ENCODE results near the gene NAV2.

NAV2 gene

GRCh38 chr11:20109731-20110445 is 397.3 kb downstream of the NAV2 start:
- H3K9ac ChIP-seq (ENCODE audit: low read depth, low read length), result no peak overlapping the region
- H3K36me3 ChIP-seq (ENCODE audit: insufficient read depth, low read length), result peaks cover 7% of the 10 kb centered on the region; the same call in 1 of the 2 replicates
- no peaks in the 10 kb centered on the region for H3K9me3 ChIP-seq (ENCODE audit: control insufficient read depth, insufficient read depth, low read length)
- H3K4me1 ChIP-seq (ENCODE audit: insufficient read depth, low read length), result peaks cover 17% of the 10 kb centered on the region; the same call in 1 of the 2 replicates

GRCh38 chr11:20110908-20111669 is 398.5 kb downstream of the NAV2 start:
- H3K36me3 ChIP-seq (ENCODE audit: insufficient read depth, low read length), result peaks cover 7% of the 10 kb centered on the region; the same call in 1 of the 2 replicates

GRCh38 chr11:20111871-20112270 is 399.2 kb downstream of the NAV2 start:
- H3K9ac ChIP-seq (ENCODE audit: low read depth, low read length), result no peak overlapping the region
- peaks cover 17% of the 10 kb centered on the region; the same call in 1 of the 2 replicates for H3K4me1 ChIP-seq (ENCODE audit: insufficient read depth, low read length)
- H3K36me3 ChIP-seq (ENCODE audit: insufficient read depth, low read length), result peaks cover 7% of the 10 kb centered on the region; the same call in 1 of the 2 replicates
- H3K9me3 ChIP-seq (ENCODE audit: control insufficient read depth, insufficient read depth, low read length), result no peaks in the 10 kb centered on the region

More at GRCh38 chr11:20110908-20111669, 398.5 kb downstream of the NAV2 start:
- no peak overlapping the region for H3K9ac ChIP-seq (ENCODE audit: low read depth, low read length)
- peaks cover 17% of the 10 kb centered on the region; the same call in 1 of the 2 replicates for H3K4me1 ChIP-seq (ENCODE audit: insufficient read depth, low read length)
- no peaks in the 10 kb centered on the region for H3K9me3 ChIP-seq (ENCODE audit: control insufficient read depth, insufficient read depth, low read length)

GRCh38 chr11:20112291-20113148 is 399.9 kb downstream of the NAV2 start:
- no peak overlapping the region; the same call in 1 of the 2 replicates for H3K9ac ChIP-seq (ENCODE audit: low read depth, low read length)
- H3K36me3 ChIP-seq (ENCODE audit: insufficient read depth, low read length), result peaks cover 7% of the 10 kb centered on the region; the same call in 1 of the 2 replicates
- H3K4me1 ChIP-seq (ENCODE audit: insufficient read depth, low read length), result peaks cover 17% of the 10 kb centered on the region; the same call in 1 of the 2 replicates
- H3K9me3 ChIP-seq (ENCODE audit: control insufficient read depth, insufficient read depth, low read length), result no peaks in the 10 kb centered on the region

- Histone ChIP-seq H3K9ac (ENCODE audit: low read depth, low read length) (no peak overlapping the region), H3K4me1 (ENCODE audit: insufficient read depth, low read length) (peaks cover 17% of the 10 kb centered on the region; the same call in 1 of the 2 replicates), H3K9me3 (ENCODE audit: control insufficient read depth, insufficient read depth, low read length) (no peaks in the 10 kb centered on the region), H3K36me3 (ENCODE audit: insufficient read depth, low read length) (peaks cover 3% of the 10 kb centered on the region; the same call in 1 of the 2 replicates)
Observed at GRCh38 chr11:20113149-20113438, 400.5 kb downstream of the NAV2 start.

GRCh38 chr11:20114588-20114987 is 402.0 kb downstream of the NAV2 start:
- Histone ChIP-seq H3K9ac (ENCODE audit: low read depth, low read length) (no peak overlapping the region), H3K9me3 (ENCODE audit: control insufficient read depth, insufficient read depth, low read length) (no peaks in the 10 kb centered on the region), H3K4me1 (ENCODE audit: insufficient read depth, low read length) (peaks cover 17% of the 10 kb centered on the region; the same call in 1 of the 2 replicates), H3K36me3 (ENCODE audit: insufficient read depth, low read length) (peaks cover 7% of the 10 kb centered on the region; the same call in 1 of the 2 replicates)

- Histone ChIP-seq H3K9me3 (ENCODE audit: control insufficient read depth, insufficient read depth, low read length) (no peaks in the 10 kb centered on the region), H3K36me3 (ENCODE audit: insufficient read depth, low read length) (peaks cover 7% of the 10 kb centered on the region; the same call in 1 of the 2 replicates), H3K9ac (ENCODE audit: low read depth, low read length) (no peak overlapping the region), H3K4me1 (ENCODE audit: insufficient read depth, low read length) (peaks cover 12% of the 10 kb centered on the region; the same call in 1 of the 2 replicates)
Observed at GRCh38 chr11:20116825-20117224, 404.2 kb downstream of the NAV2 start.

GRCh38 chr11:20117291-20117690 is 404.7 kb downstream of the NAV2 start:
- Histone ChIP-seq H3K9me3 (ENCODE audit: control insufficient read depth, insufficient read depth, low read length) (no peaks in the 10 kb centered on the region), H3K4me1 (ENCODE audit: insufficient read depth, low read length) (peaks cover 8% of the 10 kb centered on the region; the same call in 1 of the 2 replicates), H3K9ac (ENCODE audit: low read depth, low read length) (no peak overlapping the region), H3K36me3 (ENCODE audit: insufficient read depth, low read length) (peaks cover 7% of the 10 kb centered on the region; the same call in 1 of the 2 replicates)

GRCh38 chr11:20118209-20118608 is 405.6 kb downstream of the NAV2 start:
- Histone ChIP-seq H3K9me3 (ENCODE audit: control insufficient read depth, insufficient read depth, low read length) (no peaks in the 10 kb centered on the region), H3K9ac (ENCODE audit: low read depth, low read length) (no peak overlapping the region), H3K36me3 (ENCODE audit: insufficient read depth, low read length) (peaks cover 7% of the 10 kb centered on the region; the same call in 1 of the 2 replicates), H3K4me1 (ENCODE audit: insufficient read depth, low read length) (no peaks in the 10 kb centered on the region)

- Histone ChIP-seq H3K36me3 (ENCODE audit: insufficient read depth, low read length) (peaks cover 7% of the 10 kb centered on the region; the same call in 1 of the 2 replicates), H3K9ac (ENCODE audit: low read depth, low read length) (no peak overlapping the region), H3K4me1 (ENCODE audit: insufficient read depth, low read length) (no peaks in the 10 kb centered on the region), H3K9me3 (ENCODE audit: control insufficient read depth, insufficient read depth, low read length) (no peaks in the 10 kb centered on the region)
Observed at GRCh38 chr11:20119315-20119714, 406.7 kb downstream of the NAV2 start.

- Histone ChIP-seq H3K9me3 (ENCODE audit: control insufficient read depth, insufficient read depth, low read length) (no peaks in the 10 kb centered on the region), H3K9ac (ENCODE audit: low read depth, low read length) (no peak overlapping the region), H3K36me3 (ENCODE audit: insufficient read depth, low read length) (peaks cover 7% of the 10 kb centered on the region; the same call in 1 of the 2 replicates), H3K4me1 (ENCODE audit: insufficient read depth, low read length) (no peaks in the 10 kb centered on the region)
Observed at GRCh38 chr11:20120134-20120925, 407.7 kb downstream of the NAV2 start.

- Histone ChIP-seq H3K36me3 (ENCODE audit: insufficient read depth, low read length) (0 out of 2 replicates have a peak, but pooled peaks cover 7% of the 10 kb centered on the region), H3K9ac (ENCODE audit: low read depth, low read length) (no peak overlapping the region), H3K9me3 (ENCODE audit: control insufficient read depth, insufficient read depth, low read length) (no peaks in the 10 kb centered on the region), H3K4me1 (ENCODE audit: insufficient read depth, low read length) (peaks cover 6% of the 10 kb centered on the region; the same call in 1 of the 2 replicates)
Observed at GRCh38 chr11:20122131-20122530, 409.5 kb downstream of the NAV2 start.

- Histone ChIP-seq H3K9me3 (ENCODE audit: control insufficient read depth, insufficient read depth, low read length) (no peaks in the 10 kb centered on the region), H3K9ac (ENCODE audit: low read depth, low read length) (no peak overlapping the region), H3K4me1 (ENCODE audit: insufficient read depth, low read length) (peaks cover 6% of the 10 kb centered on the region; the same call in 1 of the 2 replicates)
Observed at GRCh38 chr11:20125927-20126326, 413.3 kb downstream of the NAV2 start.

More at GRCh38 chr11:20125927-20126326, 413.3 kb downstream of the NAV2 start:
- no peaks in the 10 kb centered on the region for H3K36me3 ChIP-seq (ENCODE audit: insufficient read depth, low read length)

Measured in ES-I3 (cell line).